GM21423 (cell line): ENCODE data around the gene ASTE1.
"Not testable (repeated sequence)": the region's sequence is repeated elsewhere in the genome, so short reads cannot be mapped to it uniquely, and the experiment has no call there.

Source experiments
- ATAC-seq: cut with Tn5 transposase; IDR thresholded peaks from one replicate; pipeline ENCODE4 v1.9.1; 2021; ENCODE audit warnings: mild to moderate bottlenecking, moderate library complexity; ENCODE audit not compliant: unreplicated experiment

The ASTE1 gene

DNA sequence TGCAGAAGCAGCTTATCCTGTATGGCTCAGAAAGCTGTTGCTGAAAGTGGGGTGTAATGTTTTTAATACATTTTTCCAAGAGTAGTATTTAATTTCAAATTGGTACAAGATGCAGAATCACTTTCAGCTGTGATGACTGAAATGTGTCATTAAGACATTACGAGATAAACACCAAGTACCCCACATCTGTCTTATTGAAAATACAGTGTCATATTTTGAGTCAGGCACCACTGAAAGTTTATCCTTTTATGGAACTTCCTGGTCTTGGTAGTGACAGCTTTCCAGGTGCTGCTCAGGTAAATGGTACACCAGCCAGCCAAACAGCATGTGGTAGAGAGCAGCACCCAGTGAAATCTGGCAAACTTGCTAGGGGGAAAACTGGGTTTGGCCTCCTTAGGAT, 16.9 kb downstream of the ASTE1 start:
- ATAC-seq: no peak

DNA sequence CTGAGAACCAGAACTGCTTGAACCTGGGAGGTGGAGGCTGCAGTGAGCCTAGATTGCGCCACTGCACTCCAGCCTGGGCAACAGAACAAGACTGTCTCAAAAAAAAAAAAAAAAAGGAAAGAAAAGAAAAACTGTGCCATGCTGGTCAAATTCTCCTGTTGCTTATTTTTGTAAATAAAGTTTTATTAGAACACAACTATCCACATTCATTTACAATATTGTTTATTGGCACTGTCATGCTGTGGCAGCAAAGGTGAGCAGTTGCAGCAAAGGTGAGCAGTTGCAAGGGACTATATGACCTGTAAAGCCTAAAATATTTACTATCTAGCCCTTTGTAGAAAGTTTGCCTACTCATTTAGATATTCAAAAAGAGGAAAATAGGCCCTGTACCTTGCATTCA, 18.3 kb downstream of the ASTE1 start:
- no peak for ATAC-seq

DNA sequence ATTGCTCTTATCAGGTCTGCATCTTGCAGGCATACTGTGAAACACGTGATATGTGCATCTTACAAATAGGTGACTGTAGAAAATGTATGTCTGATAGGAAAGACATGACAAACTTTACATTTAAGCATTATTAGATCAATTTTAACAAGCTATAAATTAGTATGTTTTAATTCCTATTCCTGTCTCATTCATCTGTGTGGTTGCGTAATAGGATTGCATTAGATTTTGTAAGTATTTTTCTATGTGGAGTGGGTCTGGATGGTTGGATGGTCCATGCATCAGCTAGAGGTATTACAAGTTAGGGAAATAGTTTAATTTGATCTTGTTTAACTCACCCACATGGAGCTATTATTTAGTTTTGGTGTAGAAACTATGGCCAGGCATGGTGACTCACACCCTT, 18.8 kb downstream of the ASTE1 start:
- ATAC-seq: no peak

DNA sequence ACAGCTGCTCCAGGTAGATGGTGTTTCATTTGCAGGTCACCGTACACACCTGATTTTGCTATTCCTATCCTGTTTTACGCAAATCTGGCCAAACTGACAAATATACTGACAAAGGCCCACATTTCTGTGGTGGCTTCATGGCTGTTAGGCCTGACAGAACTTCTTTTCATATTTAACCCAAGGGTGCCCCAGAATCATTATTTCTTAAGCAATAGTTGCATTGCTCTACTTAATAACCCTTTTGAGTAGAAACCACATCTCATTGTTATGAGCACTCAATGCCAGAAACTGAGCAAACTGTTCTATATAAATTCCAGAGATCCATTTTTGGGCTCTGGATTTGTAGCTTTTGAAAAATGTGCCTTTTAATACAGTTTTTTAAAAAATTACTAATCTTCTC, 19.4 kb downstream of the ASTE1 start:
- no peak for ATAC-seq

DNA sequence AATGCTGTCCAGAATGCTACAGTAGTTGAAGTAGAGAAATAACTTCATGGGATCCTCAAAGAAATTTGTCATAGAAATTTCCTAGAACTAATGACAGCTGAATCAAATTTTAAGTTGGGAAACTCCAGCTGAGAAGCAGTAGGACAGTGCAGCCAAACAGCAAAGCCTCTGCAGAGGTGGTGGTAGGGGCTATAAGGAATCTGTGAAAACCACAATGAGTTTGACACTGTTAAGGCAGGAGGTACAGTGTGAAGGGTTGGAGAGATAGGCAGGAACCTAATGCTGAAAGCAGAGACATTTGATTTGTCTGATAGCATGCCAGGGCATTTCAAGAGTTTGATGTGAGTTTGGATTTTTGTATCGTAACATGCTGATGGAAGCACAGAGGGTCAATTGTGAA, 22.0 kb downstream of the ASTE1 start:
- no peak for ATAC-seq

DNA sequence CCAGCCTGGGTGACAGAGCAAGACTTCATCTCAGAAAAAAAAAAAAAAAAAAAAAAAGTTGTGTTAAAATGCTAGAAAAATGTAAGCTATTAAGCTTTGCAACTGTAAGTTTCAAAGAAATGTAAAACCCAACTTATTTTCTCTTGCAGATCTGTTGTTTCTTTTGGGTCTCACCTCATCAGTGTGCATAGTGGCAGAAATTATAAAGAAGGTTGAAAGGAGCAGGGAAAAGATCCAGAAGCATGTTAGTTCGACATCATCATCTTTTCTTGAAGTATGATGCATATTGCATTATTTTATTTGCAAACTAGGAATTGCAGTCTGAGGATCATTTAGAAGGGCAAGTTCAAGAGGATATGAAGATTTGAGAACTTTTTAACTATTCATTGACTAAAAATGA, 25.6 kb downstream of the ASTE1 start:
- no peak for ATAC-seq

DNA sequence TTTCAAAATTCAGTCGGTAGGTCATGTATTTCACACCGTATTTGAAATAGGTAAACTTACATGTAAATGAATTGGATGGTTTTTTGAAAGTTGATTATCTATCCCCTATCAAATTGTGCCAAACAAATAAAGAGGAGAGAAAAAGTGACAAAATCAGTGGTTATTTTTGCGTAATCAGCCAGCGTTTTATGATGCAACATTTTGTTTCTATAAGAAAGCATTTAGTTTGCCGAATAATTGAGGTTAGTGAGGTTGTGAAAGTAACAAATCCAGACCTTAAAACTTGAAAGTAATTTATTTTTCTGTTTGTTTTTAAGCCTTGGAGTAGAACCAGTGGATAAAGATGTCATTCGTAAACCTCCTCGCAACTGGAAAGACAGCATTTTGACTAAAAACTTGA, 29.3 kb downstream of the ASTE1 start:
- no peak for ATAC-seq

DNA sequence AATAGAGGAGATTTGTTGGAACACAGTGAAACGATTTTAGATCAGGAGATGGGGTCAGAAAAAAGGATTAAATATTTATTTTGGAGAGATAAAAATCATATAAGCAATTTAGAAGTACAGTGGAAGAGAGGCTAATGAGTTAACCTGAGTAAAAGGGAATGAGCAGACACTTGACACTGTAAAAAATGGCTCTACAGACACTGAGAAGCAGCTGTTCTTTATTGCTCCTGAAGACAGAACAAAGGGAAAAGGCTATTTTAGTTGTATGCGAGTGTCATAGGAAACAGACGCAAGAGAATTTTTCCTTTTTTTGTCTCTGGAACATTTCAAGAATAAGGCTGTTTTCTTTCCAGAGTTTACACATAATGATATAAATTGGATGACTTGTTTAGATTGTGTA, 34.3 kb downstream of the ASTE1 start:
- no peak for ATAC-seq

DNA sequence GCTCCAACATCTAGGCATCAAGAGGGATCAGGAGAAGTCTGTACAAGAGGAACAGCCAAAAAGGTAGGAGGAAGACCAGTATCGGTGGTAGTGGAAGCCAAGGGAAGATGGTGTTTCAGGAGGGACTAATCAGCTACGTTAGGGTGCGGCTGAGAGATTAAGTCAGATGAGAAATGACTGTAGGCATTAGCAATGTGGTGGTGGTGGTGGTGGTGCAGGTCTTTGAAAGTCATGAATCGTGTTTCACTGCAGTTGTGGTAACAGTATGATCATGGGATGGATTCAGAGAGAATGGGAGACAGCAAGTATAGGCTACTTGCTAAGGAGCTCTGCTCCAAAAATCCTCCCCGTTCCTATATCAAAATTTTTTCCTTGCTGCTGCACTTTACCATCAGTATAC, 35.5 kb downstream of the ASTE1 start:
- no peak for ATAC-seq

DNA sequence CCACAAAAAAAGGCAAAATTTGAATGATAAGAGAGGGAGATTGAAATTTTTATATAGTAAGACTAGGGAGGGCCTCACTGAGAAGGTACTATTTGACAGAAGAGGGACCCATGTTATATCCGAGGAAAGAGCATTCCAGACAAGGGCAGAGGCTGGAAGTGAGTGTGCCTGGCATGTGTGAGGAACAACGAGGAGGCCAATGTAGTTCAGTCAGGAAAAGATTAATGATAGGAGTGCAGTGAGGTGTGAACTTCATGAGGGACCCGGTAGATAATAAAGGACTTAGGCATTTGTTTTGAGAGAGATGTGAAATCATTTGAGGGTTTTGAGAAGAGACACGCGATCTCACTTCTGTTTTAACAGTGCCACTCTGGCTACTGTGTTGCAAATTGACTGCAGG, 36.3 kb downstream of the ASTE1 start:
- no peak for ATAC-seq

DNA sequence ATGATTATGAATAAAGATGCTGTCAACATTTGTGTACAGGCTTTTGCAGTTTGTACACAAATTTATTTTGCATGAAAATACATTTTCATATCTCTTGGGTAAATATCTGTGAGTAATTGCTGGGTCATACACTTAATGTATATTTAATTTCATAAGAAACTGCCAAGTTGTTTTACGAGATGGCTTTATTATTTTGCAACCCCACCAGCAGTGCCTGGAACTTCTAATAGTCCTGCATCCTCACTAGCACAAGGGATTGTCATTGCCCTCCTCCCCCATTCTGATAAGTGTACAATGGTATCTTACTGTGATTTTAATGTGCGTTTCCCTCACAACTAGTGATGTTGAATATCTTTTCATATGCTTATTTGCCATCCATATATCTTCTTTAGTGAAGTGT, 45.2 kb downstream of the ASTE1 start:
- no peak for ATAC-seq

DNA sequence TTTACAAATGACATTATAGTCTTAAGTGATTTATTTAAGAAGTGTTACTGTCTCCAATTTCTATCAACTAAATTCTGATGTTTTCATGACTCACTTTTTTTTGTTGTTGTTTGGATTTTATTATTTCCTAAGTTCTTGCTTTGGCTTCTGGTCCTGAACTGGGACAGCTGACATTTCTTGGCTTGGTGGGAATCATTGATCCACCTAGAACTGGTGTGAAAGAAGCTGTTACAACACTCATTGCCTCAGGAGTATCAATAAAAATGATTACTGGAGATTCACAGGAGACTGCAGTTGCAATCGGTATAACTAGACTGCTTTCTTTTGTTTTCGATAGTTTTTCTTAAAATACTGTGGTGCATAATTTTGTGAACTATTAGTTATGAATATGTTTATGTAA, 47.5 kb downstream of the ASTE1 start:
- no peak for ATAC-seq

DNA sequence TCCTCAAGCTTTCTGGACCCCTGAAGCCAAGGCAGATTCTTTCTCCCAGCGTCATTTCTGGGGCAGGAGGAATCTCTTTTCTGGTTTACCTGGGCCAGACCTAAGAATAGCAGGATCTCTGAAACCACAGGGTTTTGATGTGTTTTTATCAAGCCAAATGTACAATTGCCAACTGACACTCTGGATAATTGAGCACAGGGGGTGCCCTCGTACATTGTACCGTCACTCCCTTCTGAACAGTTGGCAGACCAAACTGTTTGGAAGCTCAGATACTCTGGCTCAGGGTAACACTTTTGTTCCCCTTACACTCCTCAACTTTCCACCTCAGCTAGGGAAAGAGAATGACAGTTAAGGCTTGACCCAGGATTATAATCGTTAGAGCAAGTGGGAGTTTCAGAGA, 49.9 kb downstream of the ASTE1 start:
- ATAC-seq: no peak

DNA sequence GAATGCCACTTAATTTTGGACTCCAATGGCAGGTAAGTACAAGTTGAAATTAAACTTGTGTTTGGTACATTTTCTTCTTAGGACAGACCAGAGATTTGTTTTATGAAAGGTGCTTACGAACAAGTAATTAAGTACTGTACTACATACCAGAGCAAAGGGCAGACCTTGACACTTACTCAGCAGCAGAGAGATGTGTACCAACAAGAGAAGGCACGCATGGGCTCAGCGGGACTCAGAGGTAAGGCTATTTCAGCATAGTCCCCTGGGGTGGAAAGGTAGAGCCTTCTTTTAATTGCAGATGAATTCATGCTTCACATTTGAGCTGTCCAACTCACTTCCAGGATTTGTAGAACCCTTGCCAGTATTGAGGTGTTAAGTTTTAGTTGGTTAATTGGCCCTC, 51.4 kb downstream of the ASTE1 start:
- no peak for ATAC-seq

DNA sequence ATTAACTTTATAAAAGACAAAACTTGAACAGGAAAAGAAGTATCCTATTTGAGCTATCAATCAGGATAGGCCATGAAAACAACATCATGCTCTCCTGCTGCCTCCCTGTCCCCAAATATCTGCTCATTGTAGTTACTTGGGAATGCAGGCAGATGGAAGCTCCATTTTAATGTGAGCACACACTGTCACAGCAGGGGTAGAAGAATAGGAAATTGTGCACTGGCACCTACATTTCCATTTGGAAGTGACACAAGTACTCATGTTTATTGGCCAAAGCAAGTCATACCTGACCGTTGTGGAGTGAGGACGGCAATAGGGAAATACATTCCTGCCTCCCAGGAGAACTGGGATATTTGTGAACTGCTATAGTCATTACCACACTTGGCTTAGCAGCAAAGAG, 52.4 kb downstream of the ASTE1 start:
- ATAC-seq: no peak

DNA sequence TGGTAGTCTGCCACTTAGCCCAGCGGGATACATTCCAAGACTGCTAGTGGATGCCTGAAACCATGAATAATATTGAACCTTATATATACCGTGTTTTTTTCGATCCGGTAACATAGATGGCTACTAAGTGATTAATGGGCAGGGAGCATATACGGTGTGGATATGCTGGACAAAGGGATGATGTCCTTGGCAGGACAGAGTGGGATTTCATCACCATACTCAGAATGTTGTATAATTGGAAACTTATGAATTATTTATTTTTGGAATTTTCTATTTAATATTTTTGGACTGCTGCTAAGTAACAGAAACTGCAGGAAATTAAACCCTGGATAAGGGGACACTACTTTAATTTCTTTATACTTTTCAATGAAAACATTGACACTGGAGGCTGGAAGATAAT, 53.2 kb downstream of the ASTE1 start:
- ATAC-seq: no peak

DNA sequence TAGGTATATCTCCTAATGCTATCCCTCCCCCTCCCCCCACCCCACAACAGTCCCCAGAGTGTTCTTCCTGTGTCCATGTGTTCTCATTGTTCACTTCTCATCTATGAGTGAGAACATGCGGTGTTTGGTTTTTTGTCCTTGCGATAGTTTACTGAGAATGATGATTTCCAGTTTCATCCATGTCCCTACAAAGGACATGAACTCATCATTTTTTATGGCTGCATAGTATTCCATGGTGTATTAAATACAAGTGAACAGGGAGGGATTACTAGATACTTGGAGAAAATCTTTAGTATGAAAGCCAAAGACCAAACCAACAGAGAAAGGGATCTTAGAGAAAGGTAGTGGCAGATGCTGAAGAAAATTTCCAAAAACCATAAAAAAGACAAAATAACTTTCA, 54.0 kb downstream of the ASTE1 start:
- not testable (repeated sequence) for ATAC-seq

DNA sequence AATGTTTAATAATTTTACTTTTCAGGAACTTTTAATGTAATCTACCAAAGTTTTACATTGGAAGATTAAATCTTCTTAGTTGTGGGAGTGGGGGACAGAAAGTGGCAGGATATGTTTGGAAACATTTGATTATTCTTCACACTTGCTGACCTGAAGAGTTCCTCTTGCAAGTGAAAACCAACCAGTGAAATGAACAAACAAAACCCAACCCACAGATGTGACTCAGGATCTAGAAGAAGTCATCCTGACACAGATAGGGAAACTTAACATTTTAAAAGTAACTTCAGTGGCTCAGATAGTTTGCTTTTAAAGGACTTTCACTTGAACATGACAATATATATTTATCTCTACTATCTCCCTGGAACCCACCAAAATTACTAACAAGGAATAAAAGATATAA, 55.4 kb downstream of the ASTE1 start:
- no peak for ATAC-seq

DNA sequence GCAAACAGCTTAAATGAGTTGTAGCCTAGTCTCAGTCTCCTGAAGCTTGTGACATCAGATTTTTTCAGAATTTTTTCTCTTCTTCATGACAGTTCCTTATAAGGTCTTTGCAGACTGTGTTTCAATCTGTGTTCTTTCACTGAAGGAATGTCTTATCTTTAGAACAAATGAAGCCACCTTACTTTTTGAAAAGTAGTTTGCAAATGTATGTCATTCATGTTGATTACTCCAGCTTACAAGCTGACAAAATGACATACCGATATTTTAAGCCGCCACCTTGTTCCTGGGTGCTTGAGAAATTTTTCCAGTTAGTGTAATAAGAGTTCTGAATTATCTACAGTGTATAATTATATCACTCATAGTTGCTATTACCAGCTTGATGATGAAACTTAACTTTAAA, 57.0 kb downstream of the ASTE1 start:
- ATAC-seq: no peak

DNA sequence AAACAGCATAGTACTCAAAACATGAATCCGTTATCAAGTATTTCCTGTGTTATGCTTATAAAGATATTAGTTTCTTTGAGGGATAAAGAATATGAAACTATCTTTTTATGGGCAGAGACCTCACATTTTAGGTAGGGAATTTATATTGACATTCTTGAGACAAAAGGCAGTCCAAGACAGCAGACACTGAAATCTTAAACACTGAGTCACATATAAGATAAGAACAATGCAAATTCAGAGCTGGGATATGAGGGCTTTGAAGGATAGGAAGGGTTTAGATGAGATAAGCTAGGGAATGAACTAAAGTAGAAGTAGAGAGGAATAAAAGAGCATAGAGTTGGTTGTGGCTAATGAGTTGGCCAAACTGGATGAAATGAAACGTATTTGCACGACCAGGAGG, 58.4 kb downstream of the ASTE1 start:
- no peak for ATAC-seq

DNA sequence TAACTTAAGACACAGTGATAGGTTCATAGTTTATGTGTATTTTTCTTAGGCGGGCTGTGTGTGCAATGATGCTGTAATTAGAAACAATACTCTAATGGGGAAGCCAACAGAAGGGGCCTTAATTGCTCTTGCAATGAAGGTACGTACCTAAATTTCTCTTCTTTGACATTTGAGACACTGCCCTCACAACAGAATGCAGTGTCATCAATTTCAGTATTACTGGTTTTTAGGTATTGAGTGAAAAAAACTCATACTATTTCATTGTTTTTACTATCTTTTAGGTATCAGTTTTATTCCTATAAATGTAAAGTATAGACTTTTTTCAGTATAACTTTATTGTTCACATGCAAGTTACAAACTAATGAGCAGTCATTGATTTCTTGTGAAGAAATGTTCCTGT, 59.3 kb downstream of the ASTE1 start:
- no peak for ATAC-seq

DNA sequence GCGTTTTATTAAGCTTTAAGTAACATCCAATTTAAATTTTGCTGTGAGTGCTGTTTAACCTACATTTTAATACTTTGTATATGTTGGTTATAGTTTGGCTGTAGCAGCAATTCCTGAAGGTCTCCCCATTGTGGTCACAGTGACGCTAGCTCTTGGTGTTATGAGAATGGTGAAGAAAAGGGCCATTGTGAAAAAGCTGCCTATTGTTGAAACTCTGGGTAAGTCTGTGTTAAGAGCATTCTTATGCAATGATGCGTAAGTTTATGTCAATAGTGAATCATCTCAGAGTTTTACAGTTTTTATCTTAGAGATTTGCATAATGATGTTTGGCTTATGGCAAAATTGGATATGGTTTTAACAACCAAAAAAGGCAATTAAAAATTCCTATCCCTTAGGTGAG, 62.7 kb downstream of the ASTE1 start:
- no peak for ATAC-seq
